ENCODE data around the gene LMX1A.

LMX1A gene
- total RNA-seq = 0 reads per million in 2 donors

DNA sequence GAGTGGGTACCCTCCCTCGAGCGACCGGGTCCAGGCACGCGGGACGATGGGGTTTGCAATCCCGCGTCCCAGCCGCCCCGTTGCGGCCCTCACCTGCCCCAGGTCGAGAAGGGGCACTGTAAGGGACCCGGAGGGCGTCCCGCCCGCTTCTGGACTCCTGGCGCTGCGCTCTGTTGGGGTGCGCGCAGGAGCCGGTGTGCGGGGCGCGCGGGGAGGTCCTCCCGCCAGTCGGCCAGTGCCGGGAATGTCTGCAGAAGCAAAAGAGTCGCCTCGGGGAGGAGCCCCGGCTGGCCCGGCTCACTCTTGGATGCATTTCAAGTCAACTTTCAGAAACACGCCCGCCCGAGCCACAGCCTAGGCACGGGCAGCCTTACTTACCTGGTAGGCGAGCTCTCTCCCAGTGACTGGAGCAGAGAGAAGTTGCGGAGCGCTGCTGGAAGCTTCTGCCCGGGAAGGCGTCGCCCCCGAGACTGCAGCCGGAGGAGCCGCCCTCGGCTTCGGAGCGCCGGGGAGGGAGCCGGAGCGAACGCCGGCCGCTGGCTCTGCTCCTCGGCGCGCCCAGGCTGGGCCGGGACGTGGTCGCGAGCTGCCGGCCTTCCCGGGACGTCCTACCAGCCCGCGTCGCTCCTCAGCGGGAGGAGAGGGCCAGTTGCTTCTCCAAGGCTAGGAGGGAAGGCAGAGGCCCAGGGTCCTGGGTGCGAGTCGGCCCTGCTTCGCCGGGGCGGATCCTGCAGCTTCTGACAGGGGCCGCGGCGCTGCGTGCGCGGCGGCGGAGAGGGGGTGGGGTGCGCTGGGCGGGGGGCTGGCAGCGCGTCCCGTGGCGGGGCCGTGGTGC lies at the start of gene LMX1A:
Gene LMX1A (minus strand): TSS at position 739 of the 835 bp plus-strand sequence. CDS start 1,156 bp downstream, outside the sequence.
- DNase-seq = no peak

DNA sequence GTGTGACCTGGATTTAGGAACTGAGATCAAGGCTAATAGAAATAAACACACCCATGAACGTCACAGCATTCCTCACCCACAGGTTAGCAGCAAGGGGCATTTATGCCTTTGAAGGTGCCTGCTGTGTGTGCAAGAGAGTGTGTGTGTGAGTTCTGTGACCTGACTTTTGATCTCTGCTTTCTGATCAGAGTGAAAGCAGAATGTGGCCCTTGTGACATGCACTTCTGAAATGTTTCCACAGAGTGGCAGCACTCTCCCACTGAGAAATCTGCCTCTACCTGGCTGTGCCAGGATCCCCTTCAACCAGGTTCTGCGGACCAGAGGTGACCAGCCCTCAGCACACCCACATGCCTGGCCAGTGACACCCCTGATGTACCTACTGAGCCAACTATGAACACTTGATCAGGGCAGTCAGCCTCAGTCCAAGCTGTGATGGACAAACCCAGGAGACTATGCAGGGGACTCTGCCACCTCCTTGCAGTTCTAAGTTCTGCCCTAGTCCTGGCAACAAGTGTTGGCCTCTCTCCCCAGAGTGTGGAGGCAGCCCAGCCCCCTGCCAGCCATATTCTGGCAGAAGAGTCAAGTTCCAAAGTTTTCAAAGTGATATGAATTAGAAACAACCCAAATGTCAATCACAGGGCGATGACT lies 47.4 kb upstream of the LMX1A start:
- no peak for DNase-seq

- DNase-seq = no peak
These were observed 46.1 kb upstream of the LMX1A start for GRCh38 chr1:165402517-165403111.

DNA sequence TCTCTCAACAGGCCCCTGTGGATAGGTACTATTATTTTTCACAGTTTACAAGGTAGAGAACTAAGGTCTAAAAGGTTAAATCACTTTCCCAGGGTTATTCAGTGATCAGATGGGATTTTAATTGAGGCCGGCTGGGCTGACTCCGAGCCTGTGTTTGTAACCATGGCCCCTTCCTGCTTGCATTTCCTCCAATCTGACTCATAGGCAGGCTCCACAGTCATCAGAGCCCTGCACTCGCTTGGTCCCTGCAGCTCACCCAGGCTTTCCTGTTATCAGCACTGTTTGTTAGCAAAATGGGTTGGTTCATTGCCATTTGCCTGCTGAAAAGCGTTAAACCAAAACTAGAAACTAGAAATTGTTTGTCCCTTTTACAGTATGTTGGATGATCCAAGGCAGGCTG lies 41.4 kb upstream of the LMX1A start:
- DNase-seq = no peak

DNA sequence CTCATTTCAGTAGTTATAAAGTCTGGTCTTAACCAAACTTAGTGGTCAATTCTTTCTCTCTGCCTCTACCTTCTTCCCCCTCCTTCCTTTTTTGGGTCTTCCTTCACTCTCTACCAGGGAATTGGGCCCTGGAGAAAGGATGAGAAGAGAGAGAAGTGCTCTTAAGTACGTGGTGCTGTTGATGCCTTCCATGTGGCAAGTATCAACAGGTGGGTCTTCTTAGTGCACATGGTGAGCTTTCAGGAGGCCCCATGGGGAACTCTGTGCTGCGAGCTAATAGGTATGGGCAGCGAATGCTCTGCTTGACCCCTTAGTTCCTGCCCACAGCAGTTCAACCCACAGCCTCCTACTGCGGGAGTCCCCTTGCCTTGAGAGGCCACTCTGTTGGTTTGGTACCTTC lies 39.4 kb upstream of the LMX1A start:
- no peak for DNase-seq

DNA sequence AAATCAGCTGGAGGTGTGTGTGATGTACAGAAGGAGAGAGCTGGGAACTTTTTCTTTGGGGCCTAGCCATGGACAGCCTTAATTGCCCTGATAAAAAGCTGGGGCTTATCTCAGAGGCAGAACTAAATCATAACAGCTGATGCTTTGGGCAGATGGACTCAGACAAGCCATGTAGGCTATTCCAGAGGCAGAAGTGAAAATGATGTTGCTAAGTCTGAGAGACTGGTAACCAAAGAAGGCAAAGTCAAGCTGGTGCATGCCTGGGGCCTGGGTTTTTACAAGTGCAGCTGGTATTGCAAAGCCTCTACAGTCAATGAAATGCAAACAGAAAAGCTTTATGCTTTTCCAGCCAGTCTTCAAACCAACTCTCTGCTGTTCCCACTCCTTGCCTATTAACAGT lies 39.0 kb upstream of the LMX1A start:
- no peak for DNase-seq

DNA sequence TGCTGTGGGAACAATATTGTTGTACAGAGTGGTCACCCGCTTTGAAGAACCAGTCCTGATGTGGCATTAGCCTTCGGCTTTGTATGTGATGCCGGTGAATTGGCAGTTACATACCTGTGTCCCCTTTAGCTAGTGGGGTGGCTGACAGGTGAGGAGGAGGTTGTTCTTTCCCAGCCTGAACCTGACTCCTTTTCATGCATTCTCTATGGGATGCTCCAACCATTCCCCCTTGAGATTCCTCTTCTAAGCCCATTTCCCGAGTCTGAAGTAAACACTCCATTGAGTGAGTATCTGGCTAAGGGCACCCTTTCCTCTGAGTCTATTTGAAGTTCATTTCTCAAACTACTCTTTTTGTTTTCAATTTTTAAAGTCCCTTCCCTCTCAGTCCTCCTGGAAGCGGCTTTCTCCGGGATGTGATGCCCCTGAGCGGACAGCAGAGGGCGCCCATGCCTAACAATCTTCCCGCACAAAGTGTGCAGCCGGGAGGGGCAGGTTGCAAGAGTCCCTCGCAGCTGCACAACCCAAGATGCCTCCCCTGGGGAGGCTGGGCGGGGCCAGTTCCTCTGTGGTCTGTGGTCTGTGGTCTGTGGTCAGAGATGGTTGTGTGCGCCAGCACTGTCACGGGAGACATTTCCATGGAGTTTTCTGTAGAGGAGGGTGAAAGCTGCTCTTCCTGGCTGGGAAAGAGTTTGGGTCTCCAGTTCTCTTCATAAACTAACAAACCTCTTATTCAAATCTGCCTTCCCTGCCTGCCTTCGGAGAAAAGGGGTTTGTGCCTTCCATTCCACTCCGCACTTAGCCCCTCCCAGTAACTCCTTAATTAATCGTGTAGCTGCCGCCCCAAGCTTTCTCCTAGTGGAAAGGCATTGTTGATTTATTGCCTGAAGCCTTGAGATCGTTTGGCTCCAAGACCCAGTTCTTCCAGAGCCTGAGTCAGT lies 36.4 kb upstream of the LMX1A start:
- DNase-seq = peak; percentile 89

GRCh38 chr1:165389609-165390008 lies 33.1 kb upstream of the LMX1A start:
- DNase-seq = no peak

DNA sequence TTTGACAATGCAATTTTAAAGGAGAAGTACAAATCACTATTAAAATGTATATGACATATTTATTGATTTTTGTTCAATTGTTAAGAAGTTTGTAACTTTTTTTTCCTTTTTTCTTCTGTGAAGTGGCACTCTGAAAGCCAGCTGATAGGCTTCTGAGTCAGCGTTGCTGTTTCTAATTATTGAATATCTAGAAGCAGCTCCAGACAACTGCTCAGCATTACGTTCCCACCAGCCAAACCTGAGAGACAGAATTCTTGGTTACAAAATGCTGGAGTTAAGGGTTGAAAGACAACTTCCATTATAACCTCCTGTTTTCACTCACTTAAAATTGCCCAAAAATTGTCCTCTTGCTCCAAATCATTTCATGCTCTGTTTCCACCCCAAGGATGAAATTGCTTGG lies 31.4 kb upstream of the LMX1A start:
- DNase-seq = no peak

DNA sequence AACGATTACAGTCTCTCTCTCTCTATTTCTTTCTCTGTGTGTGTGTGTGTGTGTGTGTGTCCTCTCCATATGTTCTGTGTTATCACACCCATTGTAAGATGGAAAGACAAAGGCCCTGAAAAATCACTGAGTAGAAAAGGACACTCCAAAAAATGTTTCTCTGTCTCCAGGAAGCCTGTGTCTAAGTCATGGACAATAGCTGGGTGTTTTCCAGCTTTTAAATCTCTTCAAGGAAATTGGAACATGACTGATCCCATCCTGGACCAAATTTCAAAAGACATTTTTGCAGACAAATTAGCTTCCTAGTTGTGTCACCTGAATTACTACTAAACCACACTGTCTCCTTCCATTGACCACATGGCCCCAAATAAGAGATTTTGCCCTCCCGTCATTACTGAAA lies 31.0 kb upstream of the LMX1A start:
- no peak for DNase-seq

DNA sequence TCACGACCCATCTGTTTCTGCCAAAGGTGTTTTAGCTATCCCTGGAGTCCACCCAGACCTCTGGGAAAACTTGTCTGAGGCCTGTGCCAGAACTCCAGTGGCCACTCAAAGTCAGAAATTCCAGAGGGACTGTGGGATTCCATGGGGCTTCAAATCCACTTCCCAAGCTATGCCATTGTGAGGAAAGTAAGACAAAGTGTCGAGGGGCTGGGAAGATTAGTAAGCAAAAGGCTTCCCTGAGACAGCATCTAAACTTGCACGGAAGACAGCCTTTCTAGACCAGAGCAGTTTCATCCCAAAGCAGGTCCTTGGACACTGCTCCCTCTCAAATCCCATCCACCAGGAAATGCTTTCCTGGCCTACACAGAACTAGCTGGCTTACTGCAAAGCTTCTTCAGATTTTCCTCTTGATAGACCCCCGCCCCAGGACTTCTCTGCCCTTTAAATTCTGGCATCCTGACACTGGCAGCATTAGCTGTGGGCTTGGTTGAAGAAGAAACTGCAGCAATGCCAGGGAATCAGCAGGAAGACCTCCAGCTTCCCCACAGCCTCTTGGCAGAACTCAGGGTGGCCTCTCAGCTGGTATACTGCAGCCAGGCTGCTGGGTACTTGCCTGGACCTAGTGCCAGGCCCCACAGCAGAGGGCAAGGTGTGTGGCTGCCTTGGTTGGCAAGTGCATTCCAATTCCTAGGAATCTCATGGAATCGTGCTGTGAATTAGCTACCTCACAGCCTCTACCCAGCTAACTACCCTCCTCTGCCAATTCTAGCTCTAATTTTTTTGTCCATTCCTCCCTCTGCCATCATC lies 27.3 kb upstream of the LMX1A start:
- DNase-seq = no peak

- DNase-seq = no peak
These were observed 26.6 kb upstream of the LMX1A start for GRCh38 chr1:165383067-165383466.

GRCh38 chr1:165381745-165382505 lies 25.4 kb upstream of the LMX1A start:
- DNase-seq = no peak

DNA sequence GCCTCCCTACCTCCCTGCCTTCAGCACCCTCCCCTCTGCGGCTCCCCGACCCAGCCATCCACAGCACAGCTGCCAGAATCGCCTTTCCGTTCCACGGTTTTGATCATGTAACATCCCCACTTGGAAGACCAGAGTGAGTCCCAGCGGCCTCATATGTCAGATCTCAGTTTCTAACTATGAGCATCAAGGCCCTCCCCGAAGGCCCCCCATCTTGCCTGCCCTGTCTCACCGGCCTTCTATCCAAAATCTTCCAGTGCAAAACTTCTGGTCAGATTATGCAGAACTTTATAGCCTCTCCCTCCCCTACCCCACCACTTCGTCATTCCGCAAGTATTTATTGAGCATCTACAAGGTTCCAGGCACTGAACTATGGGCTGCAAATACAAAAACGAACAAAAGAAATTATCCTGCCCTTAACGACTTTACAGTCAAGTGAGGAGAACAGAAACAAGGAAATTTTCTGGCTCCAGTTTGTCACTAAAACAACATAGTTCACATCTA lies 20.3 kb upstream of the LMX1A start:
- no peak for DNase-seq

- peak; percentile 16 for DNase-seq
These were observed 19.7 kb upstream of the LMX1A start for GRCh38 chr1:165376041-165376810.

DNA sequence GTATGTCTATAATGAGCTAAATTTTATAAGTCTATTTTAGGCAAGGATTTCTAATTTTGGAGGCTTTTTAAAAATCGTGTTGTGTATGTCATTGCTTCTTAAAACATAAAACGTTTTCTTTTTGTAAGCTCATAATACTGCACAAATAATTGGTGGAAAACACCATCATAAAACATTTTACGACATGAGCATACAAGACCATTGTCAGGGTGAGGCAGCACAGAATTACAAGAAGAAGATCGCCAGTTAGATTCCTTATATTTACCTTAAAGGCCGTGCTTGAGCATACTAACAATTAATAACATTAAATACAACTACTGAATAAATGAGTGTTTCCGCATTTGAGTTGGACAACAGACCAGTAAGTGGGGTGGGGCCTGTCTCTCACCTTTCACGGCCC lies 19.1 kb upstream of the LMX1A start:
- no peak for DNase-seq

- no peak for DNase-seq
These were observed 15.2 kb upstream of the LMX1A start for GRCh38 chr1:165371588-165372225.

GRCh38 chr1:165369255-165369848 lies 12.8 kb upstream of the LMX1A start:
- DNase-seq = peak; percentile 54

DNA sequence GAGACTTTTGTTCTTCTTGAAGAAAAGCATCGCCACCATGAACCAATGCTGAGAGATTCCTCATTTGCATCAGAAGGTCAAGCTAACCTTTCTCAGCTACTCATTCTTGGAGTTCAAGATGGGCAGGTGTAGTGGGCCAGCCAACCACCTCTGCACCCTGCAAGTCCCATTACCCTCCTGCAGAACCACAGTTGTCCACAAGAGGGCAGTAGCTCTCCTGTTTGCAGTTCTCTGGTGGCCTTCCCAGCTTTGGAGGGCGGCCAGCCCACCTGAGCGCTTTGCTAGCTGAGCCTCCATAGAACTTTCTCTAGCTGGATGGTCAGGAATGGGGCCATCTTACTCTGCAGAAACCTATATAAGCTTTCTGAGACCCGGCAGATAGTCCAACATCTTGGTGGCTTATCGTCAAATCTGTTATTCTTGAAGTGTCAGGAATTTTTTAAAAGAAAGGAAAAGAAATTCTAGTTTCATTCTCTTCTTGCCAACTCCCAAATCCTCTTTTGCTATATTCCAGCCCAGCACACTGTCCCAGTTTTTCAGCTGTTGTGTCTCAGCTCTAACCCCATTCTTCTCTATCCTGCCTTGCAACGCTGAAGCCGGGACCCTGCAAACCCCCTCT lies 11.0 kb upstream of the LMX1A start:
- DNase-seq = peak; percentile 78
